GM23338 (cell line): ENCODE data around the gene SZRD1. TPM values are rescaled to one million over a fixed set of nuclear protein-coding genes. Genes with fewer than 3 reads are reported as not detected.

Experiments
- ATAC-seq: fragments of 200-7000 bp; cut with Tn5 transposase; 3 replicates; pipeline ENCODE4 v1.9.1; 2020
- DNase-seq: peaks from one replicate; pipeline ENCODE4 v3.0.0-alpha.2; 2015; ENCODE audit warnings: low spot score
- H2AFZ ChIP-seq: fragments of 200-600 bp; sonication (generic); 2 replicates; pipeline ENCODE4 v1.8.0; 2016; ENCODE audit warnings: antibody characterized with exemption, mild to moderate bottlenecking, moderate library complexity
- H3F3A ChIP-seq: fragments of 200-600 bp; sonication (generic); replicated peaks from 2 replicates; pipeline ENCODE4 v1.8.0; 2017; ENCODE audit warnings: antibody characterized with exemption, mixed run types, low read depth
- H3K27ac ChIP-seq: fragments of 200-600 bp; sonication (generic); 2 replicates; pipeline ENCODE4 v1.6.1; 2016; ENCODE audit warnings: low read depth
- H3K27me3 ChIP-seq: fragments of 200-600 bp; sonication (generic); 2 replicates; pipeline ENCODE4 v1.8.0; 2016; ENCODE audit warnings: mild to moderate bottlenecking, mixed run types, moderate library complexity; ENCODE audit not compliant: insufficient read depth
- H3K36me3 ChIP-seq: fragments of 200-600 bp; sonication (generic); 2 replicates; pipeline ENCODE4 v1.8.0; 2016; ENCODE audit warnings: mild to moderate bottlenecking; ENCODE audit not compliant: insufficient read depth
- H3K4me1 ChIP-seq: fragments of 200-600 bp; sonication (generic); 2 replicates; pipeline ENCODE4 v1.8.0; 2016; ENCODE audit warnings: mild to moderate bottlenecking, moderate library complexity; ENCODE audit not compliant: insufficient read depth
- H3K4me2 ChIP-seq: fragments of 200-600 bp; sonication (generic); 2 replicates; pipeline ENCODE4 v1.7.1; 2017; ENCODE audit warnings: mixed run types
- H3K4me3 ChIP-seq: fragments of 200-600 bp; sonication (generic); 2 replicates; pipeline ENCODE4 v1.6.1; 2016; ENCODE audit warnings: mixed run types
- H3K79me2 ChIP-seq: fragments of 200-600 bp; sonication (generic); replicated peaks from 2 replicates; pipeline ENCODE4 v1.8.0; 2017; ENCODE audit warnings: mild to moderate bottlenecking; ENCODE audit not compliant: insufficient read depth
- H3K9me2 ChIP-seq: fragments of 200-600 bp; sonication (generic); 2 replicates; pipeline ENCODE4 v1.8.0; 2017; ENCODE audit not compliant: insufficient read depth
- H4K20me1 ChIP-seq: fragments of 200-600 bp; sonication (generic); replicated peaks from 2 replicates; pipeline ENCODE4 v1.8.0; 2017; ENCODE audit warnings: mild to moderate bottlenecking; ENCODE audit not compliant: insufficient read depth
- H3K27ac Mint-ChIP-seq: 2 replicates; pipeline ENCODE4 v1.8.0; 2020; ENCODE audit warnings: inconsistent platforms, mild to moderate bottlenecking, moderate library complexity, mixed read lengths
- H3K27me3 Mint-ChIP-seq: 3 replicates; pipeline ENCODE4 v1.8.0; 2022; ENCODE audit warnings: low read depth, mild to moderate bottlenecking, moderate library complexity, mixed read lengths, inconsistent platforms; ENCODE audit not compliant: insufficient read depth, poor library complexity
- H3K36me3 Mint-ChIP-seq: 3 replicates; pipeline ENCODE4 v1.8.0; 2021; ENCODE audit warnings: low read depth, mild to moderate bottlenecking, inconsistent platforms, moderate library complexity, mixed read lengths
- H3K4me1 Mint-ChIP-seq: 3 replicates; pipeline ENCODE4 v1.8.0; 2020; ENCODE audit warnings: mild to moderate bottlenecking, inconsistent platforms, mixed read lengths
- H3K4me3 Mint-ChIP-seq: 3 replicates; pipeline ENCODE4 v1.8.0; 2021; ENCODE audit warnings: moderate library complexity, mild to moderate bottlenecking, inconsistent platforms, mixed read lengths
- H3K9me3 Mint-ChIP-seq: 3 replicates; pipeline ENCODE4 v1.8.0; 2020; ENCODE audit warnings: moderate library complexity, mild to moderate bottlenecking, inconsistent platforms, mixed read lengths
- ETS1 ChIP-seq: IDR thresholded peaks from 2 replicates; pipeline ENCODE4 v1.6.1; 2016; ENCODE audit warnings: antibody characterized with exemption
- JUNB ChIP-seq: IDR thresholded peaks from one replicate; pipeline ENCODE4 v1.6.1; 2016; ENCODE audit warnings: antibody characterized with exemption; ENCODE audit not compliant: unreplicated experiment
- POLR2AphosphoS5 ChIP-seq: IDR thresholded peaks from 2 replicates; pipeline ENCODE4 v1.6.1; 2016; ENCODE audit warnings: antibody characterized with exemption, low read depth
- STAT1 ChIP-seq: IDR thresholded peaks from one replicate; pipeline ENCODE4 v1.6.1; 2016; ENCODE audit warnings: antibody characterized with exemption; ENCODE audit not compliant: unreplicated experiment
- ZNF114 ChIP-seq: fragments of 250-450 bp; sonication (Bioruptor Pico); IDR thresholded peaks from 2 replicates; pipeline ENCODE4 v1.5.0; 2020; ENCODE audit warnings: mild to moderate bottlenecking, moderate library complexity
- ZNF331 ChIP-seq: fragments of 250-450 bp; sonication (Bioruptor Pico); IDR thresholded peaks from 2 replicates; pipeline ENCODE4 v1.5.0; 2020; ENCODE audit warnings: low read depth, mild to moderate bottlenecking, moderate library complexity
- polyA plus RNA-seq: library from polyadenylated mRNA; unstranded; fragments of >200 nt; fragmentation: Nextera tagmentation; extraction: Ambion mirVana; gene quantifications from 2 replicates; pipeline ENCODE4 v1.2.1, GENCODE V29; 2016
- total RNA-seq: library from RNA; depleted of rRNA; stranded (reverse); fragments of >200 nt; shearing (Covaris generic); gene quantifications from 2 replicates; pipeline ENCODE4 v1.2.3, GENCODE V29; 2014
- TF ChIP-seq, protein P1 (sequence below), 2 experiments: fragments of 200-600 bp in 1 of 2; sonication (generic) in 1 of 2; conservative IDR thresholded peaks; 2 replicates each; pipeline versions ENCODE4 v1.5.1 to v1.6.1; 2016 to 2017; ENCODE audit warnings: antibody characterized with exemption in 2 of 2, low read depth in 2 of 2, mild to moderate bottlenecking in 2 of 2, moderate library complexity in 1 of 2
- TF ChIP-seq, protein P2 (sequence below): fragments of 250-450 bp; sonication (Bioruptor Pico); IDR thresholded peaks from 2 replicates; pipeline ENCODE4 v1.5.0; 2020; ENCODE audit warnings: mild to moderate bottlenecking, moderate library complexity

The SZRD1 gene
- total and polyA plus RNA-seq, 2 experiments from 2014 or later, result 32.5 to 70.9 TPM

- TF ChIP-seq, protein P1, sequence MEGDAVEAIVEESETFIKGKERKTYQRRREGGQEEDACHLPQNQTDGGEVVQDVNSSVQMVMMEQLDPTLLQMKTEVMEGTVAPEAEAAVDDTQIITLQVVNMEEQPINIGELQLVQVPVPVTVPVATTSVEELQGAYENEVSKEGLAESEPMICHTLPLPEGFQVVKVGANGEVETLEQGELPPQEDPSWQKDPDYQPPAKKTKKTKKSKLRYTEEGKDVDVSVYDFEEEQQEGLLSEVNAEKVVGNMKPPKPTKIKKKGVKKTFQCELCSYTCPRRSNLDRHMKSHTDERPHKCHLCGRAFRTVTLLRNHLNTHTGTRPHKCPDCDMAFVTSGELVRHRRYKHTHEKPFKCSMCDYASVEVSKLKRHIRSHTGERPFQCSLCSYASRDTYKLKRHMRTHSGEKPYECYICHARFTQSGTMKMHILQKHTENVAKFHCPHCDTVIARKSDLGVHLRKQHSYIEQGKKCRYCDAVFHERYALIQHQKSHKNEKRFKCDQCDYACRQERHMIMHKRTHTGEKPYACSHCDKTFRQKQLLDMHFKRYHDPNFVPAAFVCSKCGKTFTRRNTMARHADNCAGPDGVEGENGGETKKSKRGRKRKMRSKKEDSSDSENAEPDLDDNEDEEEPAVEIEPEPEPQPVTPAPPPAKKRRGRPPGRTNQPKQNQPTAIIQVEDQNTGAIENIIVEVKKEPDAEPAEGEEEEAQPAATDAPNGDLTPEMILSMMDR (conservative IDR thresholded peaks at IDR 0.05; ENCODE audit: low read depth in 2 of 2), result 0 out of 4 replicates have a peak, but pooled peaks of 1 of the 2 experiments have one; percentile 9
- no peak for TF ChIP-seq POLR2AphosphoS5
- 0 out of 2 replicates have a peak, but pooled peaks cover 3% of the 10 kb centered on the region for H3K9me2 ChIP-seq
- H3K4me3 ChIP-seq, result no peak overlapping the region
- H3K4me1 ChIP-seq, result peaks cover 27% of the 10 kb centered on the region
- no peaks in the 10 kb centered on the region for H3K27me3 ChIP-seq
- H3K4me3 Mint-ChIP-seq, result no peak overlapping the region
- H3K27ac Mint-ChIP-seq, result no peak overlapping the region
- H3F3A ChIP-seq, result no peaks in the 10 kb centered on the region
- H3K4me2 ChIP-seq, result peak overlapping the region; percentile 64; the same call in 1 of the 2 replicates
- no peaks in the 10 kb centered on the region for H3K9me3 Mint-ChIP-seq
- peak overlapping the region; percentile 72; the same call in 1 of the 2 replicates for H3K27ac ChIP-seq
- H3K36me3 Mint-ChIP-seq, result peaks cover 47% of the 10 kb centered on the region
- H3K36me3 ChIP-seq, result peaks cover 7% of the 10 kb centered on the region
- peaks cover 52% of the 10 kb centered on the region for H3K79me2 ChIP-seq
- H3K27me3 Mint-ChIP-seq, result peaks cover 10% of the 10 kb centered on the region
- no peak overlapping the region for H2AFZ ChIP-seq
- H3K4me1 Mint-ChIP-seq, result peaks cover 54% of the 10 kb centered on the region
- DNase-seq (no peak), ATAC-seq (peak; percentile 18; the same call in 2 of the 3 replicates)
- H4K20me1 ChIP-seq, result peaks cover 55% of the 10 kb centered on the region
Measured at GRCh38 chr1:16393570-16394521, 26.8 kb downstream of the SZRD1 start.

GRCh38 chr1:16394977-16395376, 27.9 kb downstream of the SZRD1 start:
- H3K9me3 Mint-ChIP-seq, result no peaks in the 10 kb centered on the region
- ATAC-seq, result no peak
- no peak overlapping the region for H2AFZ ChIP-seq
- H3K36me3 ChIP-seq, result peaks cover 7% of the 10 kb centered on the region
- DNase-seq, result no peak
- no peak overlapping the region for H3K4me3 ChIP-seq
- no peaks in the 10 kb centered on the region for H3F3A ChIP-seq
- H3K4me1 ChIP-seq, result peaks cover 27% of the 10 kb centered on the region
- peaks cover 47% of the 10 kb centered on the region for H3K36me3 Mint-ChIP-seq
- H3K27me3 ChIP-seq, result no peaks in the 10 kb centered on the region
- H3K79me2 ChIP-seq, result peaks cover 42% of the 10 kb centered on the region
- H3K4me3 Mint-ChIP-seq, result no peak overlapping the region
- H3K4me1 Mint-ChIP-seq, result peaks cover 53% of the 10 kb centered on the region
- H3K27ac Mint-ChIP-seq, result no peak overlapping the region
- H3K9me2 ChIP-seq, result 0 out of 2 replicates have a peak, but pooled peaks cover 3% of the 10 kb centered on the region
- H3K4me2 ChIP-seq, result no peak overlapping the region
- peaks cover 48% of the 10 kb centered on the region for H4K20me1 ChIP-seq
- peaks cover 10% of the 10 kb centered on the region for H3K27me3 Mint-ChIP-seq
- no peak overlapping the region for H3K27ac ChIP-seq
- TF ChIP-seq, protein P2, sequence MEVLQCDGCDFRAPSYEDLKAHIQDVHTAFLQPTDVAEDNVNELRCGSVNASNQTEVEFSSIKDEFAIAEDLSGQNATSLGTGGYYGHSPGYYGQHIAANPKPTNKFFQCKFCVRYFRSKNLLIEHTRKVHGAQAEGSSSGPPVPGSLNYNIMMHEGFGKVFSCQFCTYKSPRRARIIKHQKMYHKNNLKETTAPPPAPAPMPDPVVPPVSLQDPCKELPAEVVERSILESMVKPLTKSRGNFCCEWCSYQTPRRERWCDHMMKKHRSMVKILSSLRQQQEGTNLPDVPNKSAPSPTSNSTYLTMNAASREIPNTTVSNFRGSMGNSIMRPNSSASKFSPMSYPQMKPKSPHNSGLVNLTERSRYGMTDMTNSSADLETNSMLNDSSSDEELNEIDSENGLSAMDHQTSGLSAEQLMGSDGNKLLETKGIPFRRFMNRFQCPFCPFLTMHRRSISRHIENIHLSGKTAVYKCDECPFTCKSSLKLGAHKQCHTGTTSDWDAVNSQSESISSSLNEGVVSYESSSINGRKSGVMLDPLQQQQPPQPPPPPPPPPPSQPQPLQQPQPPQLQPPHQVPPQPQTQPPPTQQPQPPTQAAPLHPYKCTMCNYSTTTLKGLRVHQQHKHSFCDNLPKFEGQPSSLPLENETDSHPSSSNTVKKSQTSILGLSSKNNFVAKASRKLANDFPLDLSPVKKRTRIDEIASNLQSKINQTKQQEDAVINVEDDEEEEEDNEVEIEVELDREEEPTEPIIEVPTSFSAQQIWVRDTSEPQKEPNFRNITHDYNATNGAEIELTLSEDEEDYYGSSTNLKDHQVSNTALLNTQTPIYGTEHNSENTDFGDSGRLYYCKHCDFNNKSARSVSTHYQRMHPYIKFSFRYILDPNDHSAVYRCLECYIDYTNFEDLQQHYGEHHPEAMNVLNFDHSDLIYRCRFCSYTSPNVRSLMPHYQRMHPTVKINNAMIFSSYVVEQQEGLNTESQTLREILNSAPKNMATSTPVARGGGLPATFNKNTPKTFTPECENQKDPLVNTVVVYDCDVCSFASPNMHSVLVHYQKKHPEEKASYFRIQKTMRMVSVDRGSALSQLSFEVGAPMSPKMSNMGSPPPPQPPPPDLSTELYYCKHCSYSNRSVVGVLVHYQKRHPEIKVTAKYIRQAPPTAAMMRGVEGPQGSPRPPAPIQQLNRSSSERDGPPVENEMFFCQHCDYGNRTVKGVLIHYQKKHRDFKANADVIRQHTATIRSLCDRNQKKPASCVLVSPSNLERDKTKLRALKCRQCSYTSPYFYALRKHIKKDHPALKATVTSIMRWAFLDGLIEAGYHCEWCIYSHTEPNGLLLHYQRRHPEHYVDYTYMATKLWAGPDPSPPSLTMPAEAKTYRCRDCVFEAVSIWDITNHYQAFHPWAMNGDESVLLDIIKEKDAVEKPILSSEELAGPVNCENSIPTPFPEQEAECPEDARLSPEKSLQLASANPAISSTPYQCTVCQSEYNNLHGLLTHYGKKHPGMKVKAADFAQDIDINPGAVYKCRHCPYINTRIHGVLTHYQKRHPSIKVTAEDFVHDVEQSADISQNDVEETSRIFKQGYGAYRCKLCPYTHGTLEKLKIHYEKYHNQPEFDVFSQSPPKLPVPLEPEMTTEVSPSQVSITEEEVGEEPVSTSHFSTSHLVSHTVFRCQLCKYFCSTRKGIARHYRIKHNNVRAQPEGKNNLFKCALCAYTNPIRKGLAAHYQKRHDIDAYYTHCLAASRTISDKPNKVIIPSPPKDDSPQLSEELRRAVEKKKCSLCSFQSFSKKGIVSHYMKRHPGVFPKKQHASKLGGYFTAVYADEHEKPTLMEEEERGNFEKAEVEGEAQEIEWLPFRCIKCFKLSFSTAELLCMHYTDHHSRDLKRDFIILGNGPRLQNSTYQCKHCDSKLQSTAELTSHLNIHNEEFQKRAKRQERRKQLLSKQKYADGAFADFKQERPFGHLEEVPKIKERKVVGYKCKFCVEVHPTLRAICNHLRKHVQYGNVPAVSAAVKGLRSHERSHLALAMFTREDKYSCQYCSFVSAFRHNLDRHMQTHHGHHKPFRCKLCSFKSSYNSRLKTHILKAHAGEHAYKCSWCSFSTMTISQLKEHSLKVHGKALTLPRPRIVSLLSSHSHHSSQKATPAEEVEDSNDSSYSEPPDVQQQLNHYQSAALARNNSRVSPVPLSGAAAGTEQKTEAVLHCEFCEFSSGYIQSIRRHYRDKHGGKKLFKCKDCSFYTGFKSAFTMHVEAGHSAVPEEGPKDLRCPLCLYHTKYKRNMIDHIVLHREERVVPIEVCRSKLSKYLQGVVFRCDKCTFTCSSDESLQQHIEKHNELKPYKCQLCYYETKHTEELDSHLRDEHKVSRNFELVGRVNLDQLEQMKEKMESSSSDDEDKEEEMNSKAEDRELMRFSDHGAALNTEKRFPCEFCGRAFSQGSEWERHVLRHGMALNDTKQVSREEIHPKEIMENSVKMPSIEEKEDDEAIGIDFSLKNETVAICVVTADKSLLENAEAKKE, result no peak
- TF ChIP-seq ETS1 (no peak), POLR2AphosphoS5 (no peak), JUNB (no peak), ZNF114 (no peak), STAT1 (no peak), ZNF331 (CRISPR knock-in tag) (no peak)
- TF ChIP-seq, protein P1 (conservative IDR thresholded peaks at IDR 0.05; ENCODE audit: low read depth in 2 of 2), result no peak
